Hepatocyte (in vitro differentiated cells): Measurements from ENCODE around the gene PDIA6.

Experiments used
- CTCF ChIP-seq: fragments of 200-600 bp; sonication (generic); IDR thresholded peaks from 2 replicates; pipeline ENCODE4 v1.5.1; 2016; ENCODE audit warnings: antibody characterized with exemption, mild to moderate bottlenecking; ENCODE audit not compliant: poor library complexity
- EZH2 ChIP-seq: fragments of 200-600 bp; sonication (generic); IDR thresholded peaks from 2 replicates; pipeline ENCODE4 v1.6.1; 2016; ENCODE audit warnings: antibody characterized with exemption, mild to moderate bottlenecking, borderline replicate concordance
- EZH2phosphoT487 ChIP-seq: fragments of 200-600 bp; sonication (generic); IDR thresholded peaks from one replicate; pipeline ENCODE4 v1.6.1; 2018; ENCODE audit warnings: antibody characterized with exemption, mild to moderate bottlenecking, low read depth, moderate library complexity; ENCODE audit not compliant: unreplicated experiment, severe bottlenecking

GRCh38 chr2:10824191-10824590, 11.6 kb upstream of the PDIA6 start:
- TF ChIP-seq CTCF (no peak), EZH2phosphoT487 (no peak), EZH2 (no peak)
